HepG2 (cell line): ENCODE results near the gene SDC4. TPM values are rescaled to one million over a fixed set of nuclear protein-coding genes. Genes with fewer than 3 reads are reported as not detected.

ENCODE experiments used
- ARHGAP35 ChIP-seq: sonication (generic); formaldehyde crosslinking; IDR thresholded peaks from 2 replicates; pipeline ENCODE4 v1.9.0; 2022; ENCODE audit warnings: mild to moderate bottlenecking, inconsistent platforms, moderate library complexity, missing genetic modification reagents, borderline replicate concordance
- ARID2 ChIP-seq: sonication (generic); formaldehyde crosslinking; IDR thresholded peaks from 2 replicates; pipeline ENCODE4 v1.8.1; 2022; ENCODE audit warnings: mild to moderate bottlenecking, missing genetic modification reagents, borderline replicate concordance
- ATRX ChIP-seq: sonication (generic); formaldehyde crosslinking; IDR thresholded peaks from 2 replicates; pipeline ENCODE4 v1.4.0; 2020; ENCODE audit warnings: missing genetic modification reagents, borderline replicate concordance
- CHCHD3 ChIP-seq: sonication (generic); formaldehyde crosslinking; IDR thresholded peaks from 2 replicates; pipeline ENCODE4 v1.8.0; 2022; ENCODE audit warnings: mild to moderate bottlenecking, missing genetic modification reagents, moderate library complexity
- ESRRA ChIP-seq: sonication (generic); formaldehyde crosslinking; IDR thresholded peaks from 2 replicates; pipeline ENCODE4 v1.5.1; 2020; ENCODE audit warnings: mild to moderate bottlenecking, low read depth, missing genetic modification reagents
- FUBP1 ChIP-seq: sonication (generic); formaldehyde crosslinking; IDR thresholded peaks from 2 replicates; pipeline ENCODE4 v1.5.1; 2020; ENCODE audit warnings: missing genetic modification reagents, mild to moderate bottlenecking, borderline replicate concordance
- HNF4G ChIP-seq, 2 experiments: sonication (generic) in 1 of 2; formaldehyde crosslinking in 1 of 2; IDR thresholded peaks; 2 replicates each; pipeline versions ENCODE4 v1.4.0 to v1.6.1; 2011 to 2020; ENCODE audit warnings: borderline replicate concordance in 2 of 2, low read depth in 2 of 2, mild to moderate bottlenecking in 2 of 2, low read length in 1 of 2, missing genetic modification reagents in 1 of 2, moderate library complexity in 1 of 2
- HNRNPK ChIP-seq: fragments of 200-400 bp; formaldehyde crosslinking; IDR thresholded peaks from 2 replicates; pipeline ENCODE4 v1.6.1; 2018; ENCODE audit warnings: low read length, low read depth, moderate library complexity, mild to moderate bottlenecking; ENCODE audit not compliant: poor library complexity, severe bottlenecking
- MIER3 ChIP-seq: IDR thresholded peaks from 2 replicates; pipeline ENCODE4 v1.6.1; 2016; ENCODE audit warnings: missing compliant biosample characterization, borderline replicate concordance
- NR2F6 ChIP-seq, 2 experiments: IDR thresholded peaks; 2 replicates each; pipeline ENCODE4 v1.6.1; 2016; ENCODE audit warnings: antibody characterized with exemption in 1 of 2, mild to moderate bottlenecking in 1 of 2
- PHF20 ChIP-seq: sonication (generic); formaldehyde crosslinking; IDR thresholded peaks from 2 replicates; pipeline ENCODE4 v1.5.0; 2020; ENCODE audit warnings: mild to moderate bottlenecking, missing genetic modification reagents
- SIX4 ChIP-seq: sonication (generic); formaldehyde crosslinking; IDR thresholded peaks from 2 replicates; pipeline ENCODE4 v1.4.0; 2020; ENCODE audit warnings: missing genetic modification reagents
- STAT5B ChIP-seq: sonication (generic); formaldehyde crosslinking; IDR thresholded peaks from 2 replicates; pipeline ENCODE4 v1.4.0; 2020; ENCODE audit warnings: missing genetic modification reagents
- TBX2 ChIP-seq: sonication (generic); formaldehyde crosslinking; IDR thresholded peaks from 2 replicates; pipeline ENCODE4 v1.5.0; 2020; ENCODE audit warnings: missing genetic modification reagents, mild to moderate bottlenecking, borderline replicate concordance
- XRCC5 ChIP-seq: fragments of 200-400 bp; formaldehyde crosslinking; optimal IDR thresholded peaks from 2 replicates; pipeline ENCODE3; 2017; ENCODE audit warnings: mild to moderate bottlenecking, low read length
- ZBTB39 ChIP-seq: sonication (generic); formaldehyde crosslinking; IDR thresholded peaks from 2 replicates; pipeline ENCODE4 v1.5.0; 2020; ENCODE audit warnings: missing genetic modification reagents
- ZBTB43 ChIP-seq: sonication (generic); formaldehyde crosslinking; conservative IDR thresholded peaks from 2 replicates; pipeline ENCODE4 v1.4.0; 2020; ENCODE audit warnings: missing genetic modification reagents
- ZNF431 ChIP-seq: sonication (generic); formaldehyde crosslinking; IDR thresholded peaks from 2 replicates; pipeline ENCODE4 v1.9.0; 2022; ENCODE audit warnings: missing genetic modification reagents, low read depth, mild to moderate bottlenecking, borderline replicate concordance
- ZNF512B ChIP-seq: sonication (generic); formaldehyde crosslinking; IDR thresholded peaks from 2 replicates; pipeline ENCODE4 v1.5.1; 2020; ENCODE audit warnings: missing genetic modification reagents, mild to moderate bottlenecking, borderline replicate concordance
- ZSCAN29 ChIP-seq: sonication (generic); formaldehyde crosslinking; conservative IDR thresholded peaks from 2 replicates; pipeline ENCODE4 v1.4.0; 2020; ENCODE audit warnings: mild to moderate bottlenecking, missing genetic modification reagents
- polyA plus RNA-seq, 8 experiments: library from polyadenylated mRNA; depleted of rRNA in 3 of 8; stranded (reverse) in 7 of 8; unstranded in 1 of 8; fragments of >200 nt; fragmentation: Illumina TruSeq in 4 of 8; extraction: Trizol in 4 of 8; gene quantifications; 2 replicates each; pipeline versions ENCODE4 v1.2.1 to v1.2.3, GENCODE V29; 2011 to 2016; ENCODE audit warnings: low read depth in 4 of 8, missing spikeins in 1 of 8, mixed read lengths in 1 of 8; ENCODE audit not compliant: insufficient read depth in 1 of 8
- total RNA-seq, 5 experiments: library from RNA; depleted of rRNA; stranded (reverse); fragments of >200 nt; fragmentation: Illumina TruSeq; extraction: Trizol; gene quantifications; 2 replicates each; pipeline ENCODE4 v1.2.3, GENCODE V29; 2016; ENCODE audit warnings: low read depth in 1 of 5

SDC4 gene
- total and polyA plus RNA-seq, 2 of the 13 experiments (the other 11 are each of a cell fraction or from before 2014, with no cell fraction given) = 49.0 to 65.1 TPM

- 0 out of 2 replicates have a peak, but pooled peaks have one; percentile 59 for TF ChIP-seq ARHGAP35 (CRISPR knock-in tag)
- 0 out of 2 replicates have a peak, but pooled peaks have one; percentile 6 for TF ChIP-seq ZBTB39 (CRISPR knock-in tag)
- TF ChIP-seq XRCC5 = no peak
- peak; percentile 18; the same call in 1 of the 2 replicates for TF ChIP-seq PHF20
- no peak for TF ChIP-seq HNRNPK
- TF ChIP-seq ZNF431 (CRISPR knock-in tag) = no peak
- TF ChIP-seq CHCHD3 (CRISPR knock-in tag) = no peak
- TF ChIP-seq ATRX = no peak
- no peak for TF ChIP-seq FUBP1
- TF ChIP-seq TBX2 (CRISPR knock-in tag) = no peak
- no peak for TF ChIP-seq HNF4G (IDR thresholded peaks at IDR 0.05; ENCODE audit: borderline replicate concordance, low read depth, low read length)
- no peak for TF ChIP-seq HNF4G (CRISPR knock-in tag; IDR thresholded peaks at IDR 0.05; ENCODE audit: borderline replicate concordance, low read depth)
- TF ChIP-seq STAT5B = no peak
- TF ChIP-seq MIER3 (CRISPR knock-in tag) = no peak
- no peak for TF ChIP-seq ZBTB43
- peak; percentile 54; the same call in 1 of the 2 replicates for TF ChIP-seq ZSCAN29 (CRISPR knock-in tag)
- TF ChIP-seq NR2F6 (IDR thresholded peaks at IDR 0.05) = no peak
- peak; percentile 38; the same call in 1 of the 2 replicates for TF ChIP-seq NR2F6 (CRISPR knock-in tag; IDR thresholded peaks at IDR 0.05)
- TF ChIP-seq ESRRA = peak; percentile 87
- 0 out of 2 replicates have a peak, but pooled peaks have one; percentile 66 for TF ChIP-seq ZNF512B (CRISPR knock-in tag)
- no peak for TF ChIP-seq SIX4 (CRISPR knock-in tag)
- TF ChIP-seq ARID2 (CRISPR knock-in tag) = peak; percentile 94
These were observed 10.7 kb downstream of the SDC4 start (continued) for GRCh38 chr20:45337367-45338120.
